CD4-positive, alpha-beta T cell treated with Interleukin-6 at 100 ng/mL for 8 hours (primary cell): ENCODE measurements around the gene PPHLN1.
A peak's percentile ranks its signal among the peaks of the same experiment; 100 is the strongest.
"Not testable (repeated sequence)": the region's sequence is repeated elsewhere in the genome, so short reads cannot be mapped to it uniquely, and the experiment has no call there.

ENCODE experiments used
- DNase-seq: peaks from one replicate; pipeline ENCODE4 v3.0.0-alpha.2; 2020; ENCODE audit warnings: mixed read lengths, low spot score

PPHLN1 gene

GRCh38 chr12:42323856-42324255 lies 2.1 kb upstream of the PPHLN1 start:
- DNase-seq: no peak

- no peak for DNase-seq
Observed at GRCh38 chr12:42325326-42325652, 678 bp upstream of the PPHLN1 start.

- DNase-seq: peak; percentile 2
Observed at GRCh38 chr12:42326541-42327226, 717 bp downstream of the PPHLN1 start.

DNA sequence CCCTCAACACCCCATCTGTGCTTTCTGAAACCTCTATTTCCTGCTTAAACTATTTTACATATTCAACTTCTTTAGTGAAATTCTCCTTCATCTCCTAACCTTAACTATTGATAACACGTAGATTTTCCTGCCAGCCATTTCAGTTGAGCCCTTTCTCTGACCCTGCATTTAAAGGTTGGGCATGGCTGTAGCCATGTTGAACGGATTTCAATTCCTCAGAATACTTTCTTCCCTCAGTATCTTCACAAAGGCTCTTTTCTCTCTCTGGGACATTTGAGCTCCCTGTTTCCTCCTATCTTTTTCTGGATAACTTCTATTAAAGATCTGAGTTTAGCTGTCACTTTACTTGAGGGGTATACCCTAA lies 1.2 kb downstream of the PPHLN1 start:
- DNase-seq: no peak

GRCh38 chr12:42330097-42330496 lies 4.1 kb downstream of the PPHLN1 start:
- DNase-seq: not testable (repeated sequence)

- peak; percentile 37 for DNase-seq
Observed at GRCh38 chr12:42332301-42333285, 6.6 kb downstream of the PPHLN1 start.

DNA sequence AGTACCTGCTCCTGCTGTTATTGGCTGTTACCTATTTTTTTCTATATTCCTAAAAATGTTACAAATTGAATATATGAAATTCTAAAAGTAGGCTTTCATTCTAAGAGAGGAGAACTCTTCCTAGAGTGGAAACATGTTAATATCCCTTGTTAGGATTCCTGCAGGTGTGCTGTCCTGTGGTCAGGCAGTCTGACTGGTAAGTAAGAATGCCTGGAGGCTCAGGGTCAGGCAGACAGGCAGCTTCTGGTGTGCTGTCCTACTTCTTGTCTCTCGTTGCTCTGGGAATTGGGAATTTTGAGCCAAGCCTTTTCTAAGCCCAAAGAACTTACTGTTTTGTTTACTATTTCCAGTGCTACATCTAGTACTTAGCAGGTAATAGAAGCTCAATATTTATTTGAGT lies 10.3 kb downstream of the PPHLN1 start:
- no peak for DNase-seq

GRCh38 chr12:42338280-42338679 lies 12.3 kb downstream of the PPHLN1 start:
- DNase-seq: no peak

GRCh38 chr12:42342028-42342427 lies 16.1 kb downstream of the PPHLN1 start:
- no peak for DNase-seq

DNA sequence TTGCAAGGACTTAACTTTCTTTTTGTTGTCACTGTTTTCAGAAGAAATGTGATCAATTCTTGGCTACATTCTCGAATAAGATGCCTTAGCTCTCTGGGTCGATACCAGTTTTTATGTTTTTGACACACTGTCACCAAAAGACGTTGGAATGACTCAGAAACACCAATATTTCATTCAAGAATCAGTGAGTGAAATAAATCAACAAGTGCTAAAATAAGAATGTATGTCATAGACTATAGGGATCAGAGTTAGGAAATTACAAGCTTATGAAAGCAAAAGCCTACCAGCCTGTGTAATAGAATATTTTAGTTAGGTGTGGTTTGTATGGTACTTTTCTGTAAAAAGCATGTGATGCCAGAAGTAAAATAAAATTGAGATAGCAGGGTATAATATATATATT lies 17.8 kb downstream of the PPHLN1 start:
- DNase-seq: no peak

- DNase-seq: no peak
Observed at GRCh38 chr12:42346403-42347002, 20.5 kb downstream of the PPHLN1 start.

- not testable (repeated sequence) for DNase-seq
Observed at GRCh38 chr12:42349119-42350020, 23.4 kb downstream of the PPHLN1 start.

DNA sequence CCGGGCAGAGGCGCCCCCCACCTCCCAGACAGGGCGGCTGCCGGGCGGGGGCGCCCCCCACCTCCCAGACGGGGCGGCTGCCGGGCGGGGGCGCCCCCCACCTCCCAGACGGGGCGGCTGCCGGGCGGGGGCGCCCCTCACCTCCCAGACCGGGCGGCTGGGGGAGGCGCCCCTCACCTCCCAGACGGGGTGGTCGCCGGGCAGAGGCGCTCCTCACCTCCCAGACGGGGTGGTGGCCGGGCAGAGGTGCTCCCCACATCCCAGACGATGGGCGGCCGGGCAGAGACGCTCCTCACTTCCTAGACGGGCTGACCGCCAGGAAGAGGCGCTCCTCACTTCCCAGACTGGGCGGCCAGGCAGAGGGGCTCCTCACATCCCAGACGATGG lies 24.0 kb downstream of the PPHLN1 start:
- not testable (repeated sequence) for DNase-seq

DNA sequence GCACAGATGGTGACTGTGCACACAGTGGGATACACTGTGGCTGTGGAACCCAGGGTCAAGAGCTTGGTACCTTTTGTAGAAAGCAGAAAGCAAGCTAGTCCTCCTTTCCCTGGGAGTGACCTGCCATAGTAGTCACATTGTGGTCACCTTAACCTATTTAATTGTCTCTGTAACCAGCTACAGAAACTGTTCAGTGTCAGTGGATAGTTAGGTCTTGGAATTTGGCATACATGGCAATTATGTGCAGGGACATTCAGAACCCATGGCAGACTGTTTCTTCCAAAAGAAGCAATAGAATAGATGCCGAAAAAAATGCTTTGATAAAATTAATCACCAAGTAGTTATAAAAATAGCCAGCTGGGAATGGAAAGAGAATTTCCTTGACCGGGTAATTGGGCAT lies 30.4 kb downstream of the PPHLN1 start:
- DNase-seq: no peak

DNA sequence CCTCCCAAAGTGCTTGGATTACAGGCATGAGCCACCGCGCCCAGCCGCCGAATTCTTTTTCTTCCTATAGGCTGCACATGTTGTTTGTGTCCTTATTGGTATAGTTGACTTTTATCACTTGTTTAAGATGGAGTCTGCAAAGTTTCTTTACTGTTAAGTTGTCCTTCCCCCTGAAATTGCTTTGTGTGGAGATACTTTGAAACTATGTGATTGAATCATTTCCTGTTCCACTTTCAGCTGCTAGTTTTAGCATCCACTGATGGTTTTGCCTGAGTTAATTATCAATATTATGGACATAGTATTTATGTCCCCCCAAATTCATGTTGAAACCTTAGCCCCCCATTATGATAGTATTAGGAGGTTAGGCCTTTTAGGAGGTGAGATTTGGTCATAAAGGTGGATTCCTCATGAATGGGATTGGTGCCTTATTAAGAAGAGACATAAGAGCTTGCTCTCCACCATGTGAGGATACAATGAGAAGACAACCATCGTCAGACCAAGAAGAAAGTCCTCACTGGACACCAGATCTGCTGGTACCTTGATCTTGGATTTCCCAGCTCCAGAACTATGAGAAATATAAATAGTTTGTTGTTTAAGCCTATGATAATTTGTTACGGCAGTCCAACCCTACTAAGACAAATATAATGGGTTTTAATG lies 34.9 kb downstream of the PPHLN1 start:
- no peak for DNase-seq

DNA sequence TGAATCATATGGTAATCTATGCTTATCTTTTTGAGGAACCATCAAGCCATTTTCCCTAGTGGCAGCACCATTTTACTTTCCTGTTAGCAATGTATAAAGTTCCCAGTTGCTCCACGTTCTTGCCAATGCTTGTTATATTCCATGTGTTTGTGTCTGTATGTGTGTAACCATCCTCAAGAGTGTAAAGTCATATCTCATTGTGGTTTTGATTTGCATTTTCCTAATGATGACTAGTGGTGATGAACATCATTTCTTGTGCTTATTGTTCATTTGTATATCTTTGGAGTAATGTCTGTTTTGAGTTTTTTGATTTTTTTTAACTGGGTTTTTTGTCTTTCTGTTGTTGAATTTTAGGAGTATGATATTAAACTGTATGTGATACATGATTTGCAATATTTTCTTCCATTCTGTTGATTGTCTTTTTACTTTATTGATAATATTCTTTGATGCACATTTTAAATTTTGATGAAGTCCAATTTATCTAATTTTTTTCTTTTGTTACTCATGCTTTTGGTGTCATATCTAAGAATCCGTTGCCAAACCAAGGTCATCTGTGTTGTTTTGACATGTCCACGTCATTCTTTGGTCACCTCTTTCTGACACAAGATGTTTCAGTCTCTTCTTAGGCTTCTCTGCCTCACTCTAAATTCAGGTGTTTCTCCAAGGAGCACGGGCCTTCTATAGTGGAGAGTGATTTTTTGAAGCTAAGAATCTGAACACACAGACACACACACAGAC lies 36.1 kb downstream of the PPHLN1 start:
- DNase-seq: no peak

DNA sequence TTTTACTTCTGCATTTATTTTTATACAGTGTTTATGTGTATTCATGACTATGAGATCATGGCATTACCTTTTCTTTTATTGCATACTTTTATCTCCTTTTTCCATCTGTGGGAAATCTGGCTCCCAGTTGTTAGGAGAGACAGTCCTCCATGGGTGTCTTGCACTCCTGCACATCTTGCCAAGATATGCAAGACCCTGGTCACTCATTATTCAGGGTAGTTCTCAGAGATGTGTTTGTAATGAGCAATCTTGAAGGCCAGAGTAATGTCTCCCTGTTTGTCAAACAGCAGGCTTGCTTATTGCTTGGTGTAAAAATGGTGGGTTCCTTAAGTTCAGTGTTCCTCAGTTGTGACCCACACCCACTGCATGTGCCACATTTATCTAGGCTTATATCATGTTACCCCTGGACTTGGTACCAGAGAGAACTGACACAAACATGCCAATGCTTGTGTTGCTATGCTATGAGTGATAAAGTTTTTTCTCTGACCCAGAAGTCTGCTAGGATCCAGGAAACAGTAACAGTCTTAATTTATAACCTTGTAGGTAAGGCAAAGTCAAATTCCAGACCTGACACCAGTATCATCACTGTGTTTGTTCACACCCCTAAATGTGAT lies 36.8 kb downstream of the PPHLN1 start:
- no peak for DNase-seq

GRCh38 chr12:42364692-42365091 lies 38.7 kb downstream of the PPHLN1 start:
- DNase-seq: no peak

GRCh38 chr12:42365486-42365885 lies 39.5 kb downstream of the PPHLN1 start:
- no peak for DNase-seq

GRCh38 chr12:42370013-42370412 lies 44.0 kb downstream of the PPHLN1 start:
- no peak for DNase-seq
